Gastrocnemius medialis (tissue), 4 donors: Measurements from ENCODE around the gene SLC35F1. TPM values are rescaled to one million over a fixed set of nuclear protein-coding genes. Genes with fewer than 3 reads are reported as not detected.

ENCODE experiments used
- ATAC-seq, 2 donors: fragments of 150-250 bp; one replicate each; pipeline ENCODE4 v1.9.1; 2016
- DNase-seq, 2 donors: peaks; one replicate each; pipeline ENCODE4 v3.0.0-alpha.2; 2019
- H3K27ac ChIP-seq, 4 donors: fragments of 200-600 bp; sonication (generic); 1 replicate in 1 of 4; 2 replicates in 3 of 4; pipeline ENCODE4 v1.5.1; 2016 to 2018; ENCODE audit warnings: mild to moderate bottlenecking in 2 of 4, moderate library complexity in 1 of 4
- H3K27me3 ChIP-seq, 3 donors: fragments of 200-600 bp; sonication (generic) in 2 of 3; 1 replicate in 1 of 3; 2 replicates in 2 of 3; pipeline versions ENCODE4 v1.5.1 to v1.6.0; 2016 to 2019; ENCODE audit warnings: mild to moderate bottlenecking in 1 of 3, moderate library complexity in 1 of 3
- H3K36me3 ChIP-seq, 2 donors: fragments of 200-600 bp; sonication (generic) in 1 of 2; one replicate each; pipeline ENCODE4 v1.5.1; 2017 to 2018
- H3K4me1 ChIP-seq, 2 donors: fragments of 200-600 bp; sonication (generic) in 1 of 2; one replicate each; pipeline ENCODE4 v1.5.1; 2016 to 2017; ENCODE audit warnings: mild to moderate bottlenecking in 2 of 2
- H3K4me3 ChIP-seq, 4 donors: fragments of 200-600 bp; sonication (generic) in 3 of 4; 1 replicate in 1 of 4; 2 replicates in 3 of 4; pipeline ENCODE4 v1.5.1; 2016 to 2019; ENCODE audit warnings: mild to moderate bottlenecking in 2 of 4
- H3K9me3 ChIP-seq, 3 donors: fragments of 200-600 bp; sonication (generic) in 2 of 3; 1 replicate in 1 of 3; 2 replicates in 2 of 3; pipeline ENCODE4 v1.5.1; 2016 to 2019
- POLR2A ChIP-seq, 2 donors: fragments of 450-650 bp; IDR thresholded peaks; one replicate each; pipeline ENCODE4 v1.6.1; 2017; ENCODE audit warnings: antibody characterized with exemption in 2 of 2, mild to moderate bottlenecking in 2 of 2, moderate library complexity in 2 of 2
- in situ Hi-C, 4 donors: fragments of 200-750 bp; cut with MboI; loops; one replicate each; pipeline versions ENCODE4 v1.15.0 to v1.8.0; 2017; ENCODE audit warnings: low sequenced_read_pairs in 4 of 4
- intact Hi-C: fragments of 100-400 bp; cut with DNase I; formaldehyde crosslinking; loops from one replicate; pipeline ENCODE4 v1.15.1; 2023; ENCODE audit warnings: low total_unique reads
- total RNA-seq, 4 donors: library from RNA; depleted of rRNA; stranded (reverse); fragments of >200 nt; gene quantifications; one replicate each; pipeline versions ENCODE4 v1.1.0 to v1.2.3, GENCODE V29; 2016
- TF ChIP-seq, protein P1 (sequence below), 5 experiments: fragments of 450-650 bp in 3 of 5; fragments of 200-600 bp in 2 of 5; sonication (generic) in 2 of 5; IDR thresholded peaks in 4 of 5; conservative IDR thresholded peaks in 1 of 5; 1 replicate in 4 of 5; 2 replicates in 1 of 5; pipeline ENCODE4 v1.5.1; 2016 to 2019; ENCODE audit warnings: antibody characterized with exemption in 5 of 5, mild to moderate bottlenecking in 3 of 5, moderate library complexity in 3 of 5

Gene SLC35F1
- total RNA-seq, 4 donors from 2014 or later, result 0.13 to 0.29 TPM; not detected in 2

DNA sequence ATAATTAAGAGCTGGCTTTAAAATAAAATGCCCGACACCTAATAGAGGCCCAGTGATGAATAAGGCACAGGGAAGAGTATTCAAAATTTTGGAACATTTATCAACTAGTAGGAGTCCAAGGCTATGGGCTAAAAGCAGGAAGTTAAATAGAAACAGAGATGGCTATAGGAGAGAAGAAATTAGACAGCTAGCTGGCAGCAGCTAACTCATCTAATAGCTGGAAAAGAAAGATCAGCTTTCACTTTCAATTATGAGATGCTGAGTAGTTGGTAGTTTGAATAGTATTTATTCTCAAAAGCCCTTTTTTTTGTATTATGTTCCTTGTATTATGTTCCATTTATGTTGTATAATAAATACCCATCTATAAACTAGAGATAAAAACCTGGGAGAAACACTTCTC is 215.7 kb downstream of the SLC35F1 start:
- TF ChIP-seq, protein P1, sequence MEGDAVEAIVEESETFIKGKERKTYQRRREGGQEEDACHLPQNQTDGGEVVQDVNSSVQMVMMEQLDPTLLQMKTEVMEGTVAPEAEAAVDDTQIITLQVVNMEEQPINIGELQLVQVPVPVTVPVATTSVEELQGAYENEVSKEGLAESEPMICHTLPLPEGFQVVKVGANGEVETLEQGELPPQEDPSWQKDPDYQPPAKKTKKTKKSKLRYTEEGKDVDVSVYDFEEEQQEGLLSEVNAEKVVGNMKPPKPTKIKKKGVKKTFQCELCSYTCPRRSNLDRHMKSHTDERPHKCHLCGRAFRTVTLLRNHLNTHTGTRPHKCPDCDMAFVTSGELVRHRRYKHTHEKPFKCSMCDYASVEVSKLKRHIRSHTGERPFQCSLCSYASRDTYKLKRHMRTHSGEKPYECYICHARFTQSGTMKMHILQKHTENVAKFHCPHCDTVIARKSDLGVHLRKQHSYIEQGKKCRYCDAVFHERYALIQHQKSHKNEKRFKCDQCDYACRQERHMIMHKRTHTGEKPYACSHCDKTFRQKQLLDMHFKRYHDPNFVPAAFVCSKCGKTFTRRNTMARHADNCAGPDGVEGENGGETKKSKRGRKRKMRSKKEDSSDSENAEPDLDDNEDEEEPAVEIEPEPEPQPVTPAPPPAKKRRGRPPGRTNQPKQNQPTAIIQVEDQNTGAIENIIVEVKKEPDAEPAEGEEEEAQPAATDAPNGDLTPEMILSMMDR (IDR thresholded peaks at IDR 0.05 in 4 of 5, conservative IDR thresholded peaks at IDR 0.05 in 1 of 5), result no peak
- TF ChIP-seq POLR2A (IDR thresholded peaks at IDR 0.05), result no peak
- Histone ChIP-seq H3K36me3 (no peaks in the 10 kb centered on the region), H3K4me3 (no peak overlapping the region), H3K4me1 (no peaks in the 10 kb centered on the region), H3K27me3 (no peaks in the 10 kb centered on the region), H3K9me3 (no peaks in the 10 kb centered on the region), H3K27ac (no peak overlapping the region)
- DNase-seq (no peak), ATAC-seq (no peak)
- intact Hi-C loops (no loop called here), in situ Hi-C loops (no loop called here)

DNA sequence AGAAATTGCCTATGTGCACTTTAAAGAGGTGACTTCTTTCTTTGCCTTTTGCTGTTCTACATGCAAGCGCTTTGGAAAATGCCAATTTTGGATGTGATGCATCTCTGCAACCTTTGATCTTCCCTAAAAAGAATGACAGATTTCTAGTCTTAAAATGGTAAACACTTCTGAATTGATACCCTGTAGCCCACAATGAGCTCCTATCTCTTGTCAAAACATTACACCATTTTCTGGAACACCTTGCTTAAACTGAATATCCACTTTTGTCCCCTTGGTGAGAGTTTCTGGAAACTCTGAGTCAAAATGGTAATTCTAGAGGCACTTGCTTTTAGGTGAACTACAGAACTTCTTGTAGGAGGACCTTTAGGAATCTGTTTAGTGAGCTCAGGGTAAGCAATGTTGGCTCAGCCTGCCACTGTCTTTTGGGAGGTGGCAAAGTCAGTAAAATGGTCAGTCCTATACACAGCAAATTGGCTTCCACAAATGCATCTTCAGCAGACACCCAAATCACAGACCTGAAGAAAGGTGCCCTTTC is 216.5 kb downstream of the SLC35F1 start:
- intact Hi-C loops (no loop called here), in situ Hi-C loops (no loop called here)
- H3K4me1 ChIP-seq, result no peaks in the 10 kb centered on the region
- TF ChIP-seq, protein P1 (IDR thresholded peaks at IDR 0.05 in 4 of 5, conservative IDR thresholded peaks at IDR 0.05 in 1 of 5), result no peak
- TF ChIP-seq POLR2A (IDR thresholded peaks at IDR 0.05), result no peak
- no peak overlapping the region for H3K4me3 ChIP-seq
- H3K9me3 ChIP-seq, result no peaks in the 10 kb centered on the region
- H3K36me3 ChIP-seq, result no peaks in the 10 kb centered on the region
- no peak overlapping the region for H3K27ac ChIP-seq
- DNase-seq (no peak), ATAC-seq (no peak)
- H3K27me3 ChIP-seq, result no peaks in the 10 kb centered on the region

DNA sequence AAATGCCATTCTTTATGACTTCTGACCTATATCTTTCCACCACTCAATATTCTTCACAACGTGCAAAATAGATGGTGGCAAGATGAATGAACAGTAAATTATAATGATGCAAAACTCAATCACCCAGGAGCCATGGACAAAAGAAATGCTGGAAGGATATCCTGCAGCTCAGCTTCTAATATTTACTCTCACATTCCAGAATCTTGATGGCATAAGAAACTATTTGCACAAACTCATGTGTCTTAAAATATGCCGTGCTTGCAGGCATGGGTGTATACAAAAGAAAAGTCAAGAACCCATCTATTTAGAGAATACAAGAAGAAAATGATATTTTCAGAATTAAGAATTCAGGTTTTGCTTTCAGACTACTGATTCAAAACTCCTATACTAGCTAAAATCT is 217.8 kb downstream of the SLC35F1 start:
- no peak for ATAC-seq
- Histone ChIP-seq H3K9me3 (no peaks in the 10 kb centered on the region), H3K36me3 (no peaks in the 10 kb centered on the region), H3K4me3 (no peak overlapping the region), H3K4me1 (no peaks in the 10 kb centered on the region), H3K27me3 (no peaks in the 10 kb centered on the region), H3K27ac (no peak overlapping the region)
- no peak for DNase-seq
- intact Hi-C loops (no loop called here), in situ Hi-C loops (no loop called here)
- TF ChIP-seq POLR2A (IDR thresholded peaks at IDR 0.05), result no peak
- TF ChIP-seq, protein P1 (IDR thresholded peaks at IDR 0.05 in 4 of 5, conservative IDR thresholded peaks at IDR 0.05 in 1 of 5), result no peak

- in situ Hi-C loops, result no loop called here
- no peak for ATAC-seq
- intact Hi-C loops, result no loop called here
Observed at GRCh38 chr6:118128755-118129154, 221.7 kb downstream of the SLC35F1 start.

More at GRCh38 chr6:118128755-118129154, 221.7 kb downstream of the SLC35F1 start:
- H3K4me3 ChIP-seq, result no peak overlapping the region
- no peak overlapping the region for H3K27ac ChIP-seq
- H3K9me3 ChIP-seq, result no peaks in the 10 kb centered on the region
- DNase-seq, result no peak
- H3K4me1 ChIP-seq, result no peaks in the 10 kb centered on the region
- H3K27me3 ChIP-seq, result no peaks in the 10 kb centered on the region
- H3K36me3 ChIP-seq, result no peaks in the 10 kb centered on the region
- TF ChIP-seq, protein P1 (IDR thresholded peaks at IDR 0.05 in 4 of 5, conservative IDR thresholded peaks at IDR 0.05 in 1 of 5), result no peak
- TF ChIP-seq POLR2A (IDR thresholded peaks at IDR 0.05), result no peak
